PFSK-1 (cell line): ENCODE measurements around the gene MED27.

Source experiments
- FOXP2 ChIP-seq: optimal IDR thresholded peaks from 2 replicates; pipeline ENCODE3; 2011; ENCODE audit warnings: borderline replicate concordance, control low read depth, inconsistent platforms; ENCODE audit not compliant: insufficient read depth; ENCODE audit errors: extremely low read length, extremely low read depth
- POLR2AphosphoS5 ChIP-seq: IDR thresholded peaks from 2 replicates; pipeline ENCODE4 v1.6.1; 2012; ENCODE audit warnings: low read depth, mild to moderate bottlenecking, control low read depth, low read length, moderate library complexity
- SIN3A ChIP-seq: IDR thresholded peaks from 2 replicates; pipeline ENCODE4 v1.6.1; 2012; ENCODE audit warnings: mild to moderate bottlenecking, low read length, moderate library complexity, borderline replicate concordance; ENCODE audit not compliant: insufficient read depth
- TAF1 ChIP-seq: IDR thresholded peaks from 2 replicates; pipeline ENCODE4 v1.6.1; 2012; ENCODE audit warnings: low read length, control low read depth, borderline replicate concordance; ENCODE audit not compliant: insufficient read depth
- TF ChIP-seq, protein P1 (sequence below), 2 experiments: IDR thresholded peaks; 2 replicates each; pipeline versions ENCODE4 v1.6.1 to v1.8.0; 2011 to 2012; ENCODE audit warnings: low read depth in 2 of 2, low read length in 2 of 2, control low read depth in 1 of 2, inconsistent platforms in 1 of 2, mild to moderate bottlenecking in 1 of 2, moderate library complexity in 1 of 2; ENCODE audit not compliant: insufficient read depth in 1 of 2

The MED27 gene

DNA sequence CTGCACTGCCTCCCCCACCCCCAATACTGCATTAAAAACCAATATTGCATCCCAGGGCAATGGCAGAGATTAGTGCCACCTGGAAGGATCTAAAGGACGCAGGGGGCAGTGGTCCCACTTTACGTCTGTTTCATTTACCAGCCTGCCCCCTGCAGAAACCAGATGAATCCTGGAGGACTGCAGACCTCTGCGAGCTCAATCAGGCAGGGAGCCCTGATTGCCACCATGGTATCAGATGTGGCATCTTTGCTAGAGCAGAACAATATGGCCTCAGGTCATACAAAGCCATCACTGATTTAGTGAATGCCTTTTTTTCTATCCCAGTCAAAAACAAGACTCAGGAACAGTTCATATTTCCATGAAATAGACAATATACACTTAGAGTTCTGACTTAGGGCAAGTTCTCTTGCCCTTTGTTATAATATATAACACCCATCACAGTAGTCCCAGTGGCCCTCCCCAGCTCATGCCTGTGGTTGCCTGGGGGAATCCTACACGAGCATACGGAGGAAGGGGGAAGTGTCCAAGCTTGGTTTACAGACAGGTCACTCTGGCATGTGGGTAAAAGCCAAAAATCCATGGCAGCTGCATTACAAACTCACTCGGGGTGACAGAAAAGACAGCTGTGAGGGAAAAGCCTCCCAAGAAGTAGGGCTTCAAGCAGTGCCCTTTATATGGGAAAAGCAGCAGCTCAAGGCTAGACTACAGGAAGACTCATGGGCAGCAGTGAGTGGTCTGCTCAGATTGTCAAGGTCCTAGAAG is 85.1 kb downstream of the MED27 start:
- TF ChIP-seq TAF1, result no peak
- no peak for TF ChIP-seq SIN3A
- TF ChIP-seq FOXP2, result no peak
- TF ChIP-seq, protein P1, sequence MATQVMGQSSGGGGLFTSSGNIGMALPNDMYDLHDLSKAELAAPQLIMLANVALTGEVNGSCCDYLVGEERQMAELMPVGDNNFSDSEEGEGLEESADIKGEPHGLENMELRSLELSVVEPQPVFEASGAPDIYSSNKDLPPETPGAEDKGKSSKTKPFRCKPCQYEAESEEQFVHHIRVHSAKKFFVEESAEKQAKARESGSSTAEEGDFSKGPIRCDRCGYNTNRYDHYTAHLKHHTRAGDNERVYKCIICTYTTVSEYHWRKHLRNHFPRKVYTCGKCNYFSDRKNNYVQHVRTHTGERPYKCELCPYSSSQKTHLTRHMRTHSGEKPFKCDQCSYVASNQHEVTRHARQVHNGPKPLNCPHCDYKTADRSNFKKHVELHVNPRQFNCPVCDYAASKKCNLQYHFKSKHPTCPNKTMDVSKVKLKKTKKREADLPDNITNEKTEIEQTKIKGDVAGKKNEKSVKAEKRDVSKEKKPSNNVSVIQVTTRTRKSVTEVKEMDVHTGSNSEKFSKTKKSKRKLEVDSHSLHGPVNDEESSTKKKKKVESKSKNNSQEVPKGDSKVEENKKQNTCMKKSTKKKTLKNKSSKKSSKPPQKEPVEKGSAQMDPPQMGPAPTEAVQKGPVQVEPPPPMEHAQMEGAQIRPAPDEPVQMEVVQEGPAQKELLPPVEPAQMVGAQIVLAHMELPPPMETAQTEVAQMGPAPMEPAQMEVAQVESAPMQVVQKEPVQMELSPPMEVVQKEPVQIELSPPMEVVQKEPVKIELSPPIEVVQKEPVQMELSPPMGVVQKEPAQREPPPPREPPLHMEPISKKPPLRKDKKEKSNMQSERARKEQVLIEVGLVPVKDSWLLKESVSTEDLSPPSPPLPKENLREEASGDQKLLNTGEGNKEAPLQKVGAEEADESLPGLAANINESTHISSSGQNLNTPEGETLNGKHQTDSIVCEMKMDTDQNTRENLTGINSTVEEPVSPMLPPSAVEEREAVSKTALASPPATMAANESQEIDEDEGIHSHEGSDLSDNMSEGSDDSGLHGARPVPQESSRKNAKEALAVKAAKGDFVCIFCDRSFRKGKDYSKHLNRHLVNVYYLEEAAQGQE (IDR thresholded peaks at IDR 0.05; ENCODE audit: insufficient read depth in 1 of 2, low read depth in 2 of 2, low read length in 2 of 2), result no peak
- TF ChIP-seq POLR2AphosphoS5, result no peak

DNA sequence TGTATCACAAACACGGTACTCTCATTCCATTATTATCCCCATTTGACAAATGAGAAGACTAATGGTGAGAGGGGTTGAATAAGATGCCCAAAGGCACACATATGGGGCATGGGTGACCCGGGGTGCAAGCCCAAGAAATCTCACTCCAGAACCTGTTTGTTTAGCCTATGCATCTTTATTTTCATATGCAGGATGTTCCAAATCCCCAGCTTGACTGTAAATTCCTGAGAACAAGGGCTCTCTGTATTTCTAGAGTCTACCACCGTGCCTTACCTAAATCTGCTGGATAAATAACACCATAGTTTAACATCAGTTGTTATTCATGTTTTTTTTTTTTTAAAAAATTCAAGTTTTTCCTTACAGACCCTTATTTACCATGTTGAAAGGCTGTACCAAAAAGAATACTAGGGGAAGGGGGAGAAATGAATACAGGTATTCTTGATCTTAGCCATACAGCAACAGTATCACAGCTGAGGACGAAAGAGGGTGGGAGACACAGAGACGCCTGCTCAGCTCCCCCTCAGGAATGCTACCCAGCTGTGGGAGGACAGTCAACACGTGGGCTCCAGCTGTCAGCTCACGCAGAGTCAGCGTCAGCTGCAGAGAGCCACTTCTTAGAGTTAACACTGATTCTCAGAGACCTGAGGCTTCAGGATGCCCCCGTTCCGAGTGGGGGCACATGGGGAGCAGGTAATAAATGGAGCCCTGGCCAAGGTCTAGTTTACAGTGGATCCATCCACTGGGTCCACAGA is 86.6 kb downstream of the MED27 start:
- TF ChIP-seq SIN3A, result no peak
- TF ChIP-seq, protein P1 (IDR thresholded peaks at IDR 0.05; ENCODE audit: insufficient read depth in 1 of 2, low read depth in 2 of 2, low read length in 2 of 2), result no peak

DNA sequence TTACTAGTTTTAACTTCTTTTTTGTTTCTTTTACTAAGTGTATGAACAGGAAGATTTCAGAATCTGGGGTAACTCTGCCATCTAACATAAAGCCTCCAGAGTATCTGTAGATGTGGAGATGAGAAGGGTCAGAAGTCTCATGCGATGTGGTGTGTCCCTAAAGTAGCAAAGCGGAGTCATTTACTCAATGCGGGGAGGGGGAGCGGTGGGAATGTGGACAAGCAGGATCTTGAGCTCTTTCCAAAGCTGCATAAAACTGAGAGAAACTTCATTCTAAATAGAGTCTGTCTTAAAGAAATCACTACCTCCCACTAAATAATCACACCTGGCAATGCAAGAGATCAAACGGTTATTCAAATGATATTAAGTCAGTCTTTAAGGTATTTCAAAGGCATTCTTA is 92.4 kb downstream of the MED27 start:
- no peak for TF ChIP-seq SIN3A
- TF ChIP-seq FOXP2, result no peak
- TF ChIP-seq, protein P1 (IDR thresholded peaks at IDR 0.05; ENCODE audit: insufficient read depth in 1 of 2, low read depth in 2 of 2, low read length in 2 of 2), result no peak
- no peak for TF ChIP-seq TAF1
- no peak for TF ChIP-seq POLR2AphosphoS5

DNA sequence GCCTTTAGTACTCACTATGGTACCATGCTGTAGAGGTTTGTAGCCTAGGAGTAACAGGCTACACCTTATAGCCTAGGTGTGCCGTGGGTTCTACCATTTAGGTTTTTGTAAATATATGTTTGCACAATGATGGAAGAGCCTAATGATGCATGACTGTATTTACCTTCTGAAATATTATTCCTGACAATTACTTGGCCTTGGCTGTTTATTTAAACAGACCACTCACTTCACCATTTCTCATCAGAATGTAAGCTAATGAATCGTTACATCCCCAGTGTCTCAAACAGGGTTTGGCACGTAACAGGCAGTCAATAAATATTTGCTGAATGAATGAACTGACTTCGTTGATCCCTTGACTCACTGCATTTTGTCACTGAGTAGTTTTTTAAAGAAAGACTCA is 93.1 kb downstream of the MED27 start:
- TF ChIP-seq TAF1 (no peak), POLR2AphosphoS5 (no peak), SIN3A (no peak), FOXP2 (no peak)
- TF ChIP-seq, protein P1 (IDR thresholded peaks at IDR 0.05; ENCODE audit: insufficient read depth in 1 of 2, low read depth in 2 of 2, low read length in 2 of 2), result no peak
